B cell (primary cell): ENCODE measurements around the gene SUPV3L1.

Source experiments
- CTCF ChIP-seq: fragments of 200-600 bp; IDR thresholded peaks from one replicate; pipeline ENCODE4 v1.8.0; 2022; ENCODE audit warnings: antibody characterized with exemption, mild to moderate bottlenecking
- EZH2 ChIP-seq: IDR thresholded peaks from 2 replicates; pipeline ENCODE4 v1.6.1; 2012; ENCODE audit warnings: borderline replicate concordance, low read depth, mild to moderate bottlenecking, moderate library complexity, low read length; ENCODE audit not compliant: insufficient read depth, poor library complexity, severe bottlenecking

GRCh38 chr10:69176823-69177222 lies 3.2 kb upstream of the SUPV3L1 start:
- no peak for TF ChIP-seq CTCF
- TF ChIP-seq EZH2 = no peak
